ENCODE results near the gene RHBDD1. TPM values are rescaled to one million over a fixed set of nuclear protein-coding genes. Genes with fewer than 3 reads are reported as not detected.

RHBDD1 gene
- total RNA-seq, 2 donors from 2014 or later = 35.5 to 40.4 TPM

DNA sequence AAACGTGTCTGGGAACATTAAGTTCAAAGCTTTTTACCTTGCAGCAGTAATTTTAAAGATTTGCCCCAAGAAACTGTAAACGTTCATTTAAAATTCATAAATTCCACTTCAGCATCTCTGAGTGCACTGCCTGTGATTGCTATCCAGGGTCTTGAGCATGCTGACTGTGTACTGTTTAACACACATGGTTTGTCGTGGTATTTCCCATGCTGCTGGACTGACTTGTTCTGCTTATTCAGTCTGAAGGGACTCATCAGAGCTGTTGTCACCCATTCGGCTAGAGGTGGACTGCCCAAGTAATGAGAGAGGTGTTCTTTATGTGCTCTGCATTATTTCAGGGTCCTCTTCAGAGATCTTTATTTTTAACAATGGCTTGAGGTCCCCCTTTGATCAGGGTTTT is 53.1 kb downstream of the RHBDD1 start:
- H3K9me3 Mint-ChIP-seq = no peaks in the 10 kb centered on the region
- peaks cover 0 to 8% of the 10 kb centered on the region in 2 donors for H3K36me3 Mint-ChIP-seq
- ATAC-seq = no peak
- no peak overlapping the region for H3K27ac Mint-ChIP-seq
- no peak for DNase-seq (ENCODE audit: low spot score in 2 of 2)

DNA sequence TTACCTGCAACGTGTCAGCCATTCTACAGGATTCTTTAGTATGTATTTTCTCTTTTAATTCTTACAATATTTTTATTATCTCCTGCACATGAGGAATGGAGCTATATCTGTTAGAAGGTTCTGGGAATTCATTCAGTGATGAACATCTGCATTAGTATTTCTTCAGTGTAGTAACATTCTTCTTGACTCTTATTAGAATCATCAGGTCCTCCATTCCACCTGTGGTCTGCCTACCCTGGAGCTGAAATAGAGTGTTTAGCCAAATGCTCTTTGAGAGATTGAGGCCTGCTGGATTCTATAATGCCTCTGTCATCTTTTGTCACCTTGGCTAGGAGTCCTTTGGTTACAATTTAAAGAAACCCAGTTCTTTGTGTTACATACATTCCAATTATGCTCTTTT is 54.4 kb downstream of the RHBDD1 start:
- ATAC-seq (no peak), DNase-seq (ENCODE audit: low spot score in 2 of 2) (no peak)
- Mint-ChIP-seq H3K27ac (no peak overlapping the region), H3K9me3 (no peaks in the 10 kb centered on the region), H3K36me3 (peaks cover 0 to 16% of the 10 kb centered on the region in 2 donors)

DNA sequence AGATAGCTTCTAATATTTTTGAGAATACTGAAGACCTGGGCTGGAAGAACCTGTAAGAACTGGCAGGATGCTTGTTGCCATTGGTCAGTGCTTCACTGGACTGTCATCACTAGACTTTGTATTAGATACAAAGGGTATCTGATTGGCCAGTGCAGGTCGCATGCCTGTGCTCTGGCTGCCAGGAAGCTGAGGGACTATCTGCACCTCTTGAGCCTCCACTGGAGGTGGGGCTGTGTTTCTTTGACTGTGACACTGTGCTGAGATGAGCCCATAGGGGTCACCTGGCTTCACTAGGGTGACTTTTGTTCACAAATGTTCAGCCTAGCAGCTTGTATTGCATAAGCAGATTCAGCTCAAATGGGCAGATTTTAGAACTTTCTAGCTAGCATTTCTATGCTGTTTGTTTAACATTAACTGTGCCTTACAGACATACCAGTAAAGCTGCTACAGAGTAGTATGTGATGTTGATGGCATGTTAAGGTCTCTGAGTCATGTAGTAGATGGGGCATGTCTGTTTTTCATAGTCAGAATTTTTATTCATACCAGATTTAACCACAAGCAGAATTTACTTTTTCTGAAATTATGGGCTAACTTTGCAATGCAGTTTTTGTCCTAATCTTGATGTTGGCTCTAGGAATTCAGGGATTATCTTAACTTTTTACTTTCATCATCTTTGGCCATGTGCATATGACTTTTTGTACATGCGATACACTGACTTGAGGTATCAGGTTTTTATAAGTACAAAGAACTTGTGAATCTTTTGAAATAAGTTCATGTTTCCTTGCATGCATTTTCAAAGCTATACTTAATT is 56.1 kb downstream of the RHBDD1 start:
- Mint-ChIP-seq H3K36me3 (peaks cover 8 to 27% of the 10 kb centered on the region in 2 donors), H3K27ac (no peak overlapping the region), H3K9me3 (no peaks in the 10 kb centered on the region)
- ATAC-seq (no peak), DNase-seq (ENCODE audit: low spot score in 2 of 2) (no peak)

DNA sequence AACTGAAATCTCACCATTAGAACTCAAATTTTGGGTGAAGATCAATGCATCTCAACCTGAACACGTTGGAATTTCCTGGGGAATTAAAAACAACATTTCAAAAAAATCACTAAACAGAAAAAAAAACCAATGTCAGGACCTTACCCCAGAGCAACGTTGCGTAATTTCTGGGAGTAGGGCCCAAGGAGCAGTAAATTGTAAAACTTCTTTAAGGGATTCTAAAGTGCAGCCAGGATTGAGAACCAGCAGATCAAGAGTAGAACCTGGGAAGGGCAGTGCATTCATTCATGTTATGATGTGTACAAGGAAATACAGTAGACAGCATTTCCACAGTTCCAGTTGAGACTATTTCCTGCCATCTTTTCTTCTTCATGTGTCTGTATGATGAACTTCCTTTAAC is 56.9 kb downstream of the RHBDD1 start:
- no peak overlapping the region for H3K27ac Mint-ChIP-seq
- DNase-seq (ENCODE audit: low spot score in 2 of 2) = no peak
- peaks cover 14 to 33% of the 10 kb centered on the region in 2 donors for H3K36me3 Mint-ChIP-seq
- no peak for ATAC-seq
- peaks cover 0 to 4% of the 10 kb centered on the region in 2 donors for H3K9me3 Mint-ChIP-seq

GRCh38 chr2:226893216-226893615 is 57.4 kb downstream of the RHBDD1 start:
- ATAC-seq (no peak), DNase-seq (ENCODE audit: low spot score in 2 of 2) (no peak)
- peaks cover 0 to 4% of the 10 kb centered on the region in 2 donors for H3K9me3 Mint-ChIP-seq
- H3K36me3 Mint-ChIP-seq = peaks cover 14 to 33% of the 10 kb centered on the region in 2 donors
- H3K27ac Mint-ChIP-seq = no peak overlapping the region

GRCh38 chr2:226894752-226895151 is 58.9 kb downstream of the RHBDD1 start:
- no peak overlapping the region for H3K27ac Mint-ChIP-seq
- H3K36me3 Mint-ChIP-seq = peaks cover 14 to 33% of the 10 kb centered on the region in 2 donors
- H3K9me3 Mint-ChIP-seq = peaks cover 0 to 4% of the 10 kb centered on the region in 2 donors
- no peak for DNase-seq (ENCODE audit: low spot score in 2 of 2)
- no peak for ATAC-seq

- H3K9me3 Mint-ChIP-seq = peaks cover 0 to 4% of the 10 kb centered on the region in 2 donors
- H3K27ac Mint-ChIP-seq = no peak overlapping the region
- ATAC-seq = no peak
Measured at GRCh38 chr2:226895579-226895978, 59.7 kb downstream of the RHBDD1 start.

GRCh38 chr2:226898121-226898520 is 62.3 kb downstream of the RHBDD1 start:
- DNase-seq (ENCODE audit: low spot score in 2 of 2) (no peak), ATAC-seq (no peak)
- Mint-ChIP-seq H3K27ac (no peak overlapping the region), H3K9me3 (peaks cover 0 to 4% of the 10 kb centered on the region in 2 donors), H3K36me3 (peaks cover 14 to 25% of the 10 kb centered on the region in 2 donors)

More at GRCh38 chr2:226895579-226895978, 59.7 kb downstream of the RHBDD1 start:
- DNase-seq (ENCODE audit: low spot score in 2 of 2) = no peak
- H3K36me3 Mint-ChIP-seq = peaks cover 14 to 33% of the 10 kb centered on the region in 2 donors

DNA sequence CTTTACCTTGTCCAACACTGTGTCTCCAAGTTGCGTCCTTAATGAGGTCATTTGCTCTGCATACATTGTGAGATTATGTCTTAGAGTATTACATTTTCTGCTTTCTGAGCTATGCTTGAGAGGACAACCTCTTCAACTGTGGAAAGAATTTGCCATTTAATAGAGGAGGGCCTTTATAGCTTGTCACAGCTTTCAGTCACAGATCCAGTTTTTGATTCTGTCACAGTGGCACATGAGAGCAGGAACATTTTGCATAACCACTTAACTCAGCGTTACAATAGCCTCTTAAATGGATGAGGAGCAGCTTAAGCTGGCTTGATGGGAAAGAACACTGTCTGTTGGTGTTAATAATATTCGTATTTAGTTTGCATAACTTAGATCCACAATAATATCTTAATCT is 63.0 kb downstream of the RHBDD1 start:
- no peak for DNase-seq (ENCODE audit: low spot score in 2 of 2)
- ATAC-seq = no peak
- H3K27ac Mint-ChIP-seq = no peak overlapping the region
- peaks cover 14 to 32% of the 10 kb centered on the region in 2 donors for H3K36me3 Mint-ChIP-seq
- H3K9me3 Mint-ChIP-seq = peaks cover 0 to 4% of the 10 kb centered on the region in 2 donors

DNA sequence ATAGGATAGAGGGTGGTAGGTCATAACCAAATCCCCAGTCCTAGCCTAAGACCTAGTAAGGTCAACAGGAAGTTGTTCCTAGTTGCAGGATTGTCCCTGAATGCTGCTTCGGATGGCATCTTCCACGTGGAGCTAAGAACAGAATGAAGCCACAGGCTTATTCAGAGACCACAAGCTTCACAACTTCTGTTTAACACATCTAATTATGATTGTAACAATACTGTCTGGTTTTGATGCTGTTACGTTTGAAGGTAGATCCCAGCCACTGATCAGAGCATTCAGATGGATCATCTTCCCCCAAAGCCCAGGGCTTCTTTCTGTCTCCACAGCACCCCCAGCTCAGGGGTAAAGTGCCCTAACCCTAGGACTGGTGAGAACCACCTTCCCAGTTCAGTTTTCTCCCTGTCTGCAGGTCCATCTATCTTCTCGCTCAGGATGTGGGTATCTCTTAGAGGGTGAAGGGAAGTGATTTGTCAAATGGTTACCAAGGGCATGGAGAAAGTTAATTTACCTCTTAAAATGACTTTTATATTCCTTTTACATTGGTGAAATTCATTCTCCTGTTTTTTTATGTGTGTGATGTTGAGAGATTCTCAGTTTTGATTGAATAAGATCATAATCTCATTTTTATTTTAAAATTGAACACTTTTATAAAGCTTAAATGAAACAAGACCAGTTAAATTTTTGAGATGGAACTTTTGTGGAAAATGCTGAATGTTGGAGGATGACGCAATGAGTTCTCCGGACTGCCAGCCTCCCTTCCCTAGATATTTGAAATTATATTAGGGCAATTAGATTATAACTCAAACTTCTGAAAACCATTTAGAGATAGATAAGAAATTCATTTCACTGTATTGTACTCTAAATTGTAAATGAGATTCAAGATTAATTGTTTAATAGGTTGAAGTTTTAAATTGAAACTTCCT is 66.5 kb downstream of the RHBDD1 start:
- ATAC-seq (peak; percentile 51 to 55), DNase-seq (ENCODE audit: low spot score in 2 of 2) (no peak)
- peaks cover 17 to 19% of the 10 kb centered on the region in 2 donors for H3K36me3 Mint-ChIP-seq
- H3K9me3 Mint-ChIP-seq = peaks cover 0 to 6% of the 10 kb centered on the region in 2 donors
- peak overlapping the region; percentile 46 to 72 for H3K27ac Mint-ChIP-seq

DNA sequence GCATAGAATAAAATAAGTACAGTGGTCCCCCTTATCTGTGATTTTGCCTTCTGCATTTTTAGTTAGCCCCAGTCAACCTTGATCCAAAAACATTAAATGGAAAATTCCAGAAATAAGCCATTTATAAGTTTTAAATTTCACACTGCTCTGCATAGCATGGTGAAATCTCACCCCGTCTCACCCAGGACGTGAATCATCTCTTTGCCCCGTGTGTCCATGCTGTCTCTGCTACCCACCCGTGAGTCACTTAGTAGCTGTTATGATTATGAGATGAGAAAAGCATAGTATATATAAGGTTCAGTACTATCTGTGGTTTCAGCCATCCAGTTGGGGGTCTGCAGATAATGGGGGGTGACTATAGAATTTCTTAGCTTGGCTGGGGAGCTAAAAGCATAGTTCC is 67.3 kb downstream of the RHBDD1 start:
- Mint-ChIP-seq H3K9me3 (peaks cover 0 to 4% of the 10 kb centered on the region in 2 donors), H3K27ac (peak overlapping the region in 1 of 2 donors; percentile 72), H3K36me3 (peaks cover 14 to 16% of the 10 kb centered on the region in 2 donors)
- DNase-seq (ENCODE audit: low spot score in 2 of 2) (no peak), ATAC-seq (peak; percentile 77 to 82)

- Mint-ChIP-seq H3K36me3 (peaks cover 14 to 16% of the 10 kb centered on the region in 2 donors), H3K27ac (peak overlapping the region in 1 of 2 donors; percentile 72), H3K9me3 (peaks cover 0 to 4% of the 10 kb centered on the region in 2 donors)
- ATAC-seq = peak; percentile 73 to 84
- peak in 1 of 2 donors; percentile 13 for DNase-seq (ENCODE audit: low spot score in 2 of 2)
Measured at GRCh38 chr2:226904592-226904991, 68.7 kb downstream of the RHBDD1 start.

GRCh38 chr2:226905718-226906117 is 69.9 kb downstream of the RHBDD1 start:
- Mint-ChIP-seq H3K36me3 (peaks cover 14 to 17% of the 10 kb centered on the region in 2 donors), H3K27ac (no peak overlapping the region), H3K9me3 (peaks cover 0 to 4% of the 10 kb centered on the region in 2 donors)
- DNase-seq (ENCODE audit: low spot score in 2 of 2) (no peak), ATAC-seq (no peak)

DNA sequence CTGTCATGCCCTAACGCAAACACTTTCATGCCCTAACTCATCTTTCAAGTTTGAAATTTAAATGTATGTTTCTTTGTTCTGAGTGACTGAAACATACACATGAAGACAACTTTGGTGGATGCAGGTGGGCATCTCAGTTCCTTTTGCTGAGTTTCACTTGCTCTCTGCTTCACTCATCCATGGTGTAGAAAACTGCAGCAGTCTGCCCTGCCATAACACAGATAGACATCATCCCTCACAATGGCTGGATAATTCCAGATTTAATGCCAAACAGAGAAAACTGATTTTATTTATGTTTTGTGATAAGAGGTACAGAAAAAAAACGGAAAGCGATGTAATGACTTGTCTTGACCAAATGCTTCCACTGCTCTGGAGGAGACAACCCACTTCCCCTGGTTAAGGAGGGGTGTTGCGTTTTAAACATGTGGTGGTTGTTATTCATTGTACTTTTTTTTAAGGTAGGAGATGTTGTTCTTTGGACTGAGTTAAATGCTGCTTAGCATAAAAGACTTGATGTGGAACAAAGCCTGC is 70.4 kb downstream of the RHBDD1 start:
- no peak for ATAC-seq
- H3K9me3 Mint-ChIP-seq = peaks cover 0 to 4% of the 10 kb centered on the region in 2 donors
- no peak for DNase-seq (ENCODE audit: low spot score in 2 of 2)
- peaks cover 14 to 22% of the 10 kb centered on the region in 2 donors for H3K36me3 Mint-ChIP-seq
- no peak overlapping the region for H3K27ac Mint-ChIP-seq

DNA sequence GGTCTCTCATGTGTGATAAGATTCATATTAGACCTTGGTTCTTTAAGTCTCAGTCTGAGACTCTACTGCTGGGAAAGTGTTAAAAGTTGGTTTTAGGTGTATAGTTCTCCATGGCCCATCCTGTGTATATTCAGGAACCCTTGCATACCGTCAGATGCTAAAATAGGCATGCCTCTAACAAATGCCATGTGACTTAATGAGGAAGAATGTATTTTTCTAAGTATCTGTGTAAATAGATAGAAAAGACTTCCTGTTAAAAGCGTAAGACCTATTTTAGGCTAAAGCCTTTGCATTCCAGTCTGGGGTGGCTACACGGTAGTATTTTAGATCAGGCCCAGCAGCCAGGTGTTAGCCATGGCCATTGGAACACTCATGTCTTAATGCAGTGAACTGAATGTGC is 73.3 kb downstream of the RHBDD1 start:
- no peak overlapping the region for H3K27ac Mint-ChIP-seq
- peaks cover 0 to 4% of the 10 kb centered on the region in 2 donors for H3K9me3 Mint-ChIP-seq
- ATAC-seq (no peak), DNase-seq (ENCODE audit: low spot score in 2 of 2) (no peak)
- H3K36me3 Mint-ChIP-seq = peaks cover 7 to 35% of the 10 kb centered on the region in 2 donors

DNA sequence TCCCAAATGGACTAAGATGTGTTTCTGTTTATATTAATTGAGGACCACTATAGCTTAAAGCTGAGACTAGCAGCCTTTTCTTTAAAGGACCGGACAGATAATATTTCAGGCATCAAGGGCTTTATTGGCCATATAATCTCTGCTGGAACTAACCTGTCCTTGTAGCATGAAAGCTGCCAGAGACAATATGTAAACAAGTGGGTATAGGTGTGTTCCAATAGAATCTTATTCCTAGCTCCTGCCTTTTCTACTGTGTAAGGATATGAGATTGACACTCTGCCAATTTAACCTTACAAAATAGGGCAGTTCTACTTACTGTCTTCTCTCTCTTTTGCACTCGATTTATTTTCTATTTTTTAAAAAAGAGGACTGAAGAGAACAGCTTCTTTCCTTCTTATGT is 74.0 kb downstream of the RHBDD1 start:
- H3K36me3 Mint-ChIP-seq = peaks cover 7 to 33% of the 10 kb centered on the region in 2 donors
- peaks cover 0 to 4% of the 10 kb centered on the region in 2 donors for H3K9me3 Mint-ChIP-seq
- no peak for DNase-seq (ENCODE audit: low spot score in 2 of 2)
- ATAC-seq = no peak
- no peak overlapping the region for H3K27ac Mint-ChIP-seq

DNA sequence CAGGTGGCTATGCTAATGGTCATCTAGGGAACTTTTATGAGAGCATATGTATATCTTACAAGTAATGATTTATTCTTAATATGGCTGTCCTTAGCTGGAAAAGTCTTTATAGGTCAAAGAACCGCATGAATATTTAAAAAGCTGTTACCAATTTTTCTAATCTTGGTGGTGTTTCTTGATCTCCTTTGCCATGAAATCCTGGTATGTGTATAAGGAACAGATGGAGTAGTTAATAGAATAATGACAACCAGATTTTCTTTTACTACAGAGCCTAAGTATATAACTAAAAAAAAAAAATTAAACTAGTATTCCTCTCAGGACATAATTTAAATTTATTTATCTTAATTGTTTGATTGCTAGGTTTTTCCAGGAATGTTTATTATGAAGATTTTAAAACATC is 74.5 kb downstream of the RHBDD1 start:
- ATAC-seq (no peak), DNase-seq (ENCODE audit: low spot score in 2 of 2) (no peak)
- Mint-ChIP-seq H3K36me3 (peaks cover 7 to 28% of the 10 kb centered on the region in 2 donors), H3K27ac (no peak overlapping the region), H3K9me3 (no peaks in the 10 kb centered on the region)
